AG04450 (cell line): ENCODE data around the gene OPTN. TPM values are rescaled to one million over a fixed set of nuclear protein-coding genes. Genes with fewer than 3 reads are reported as not detected.
"Not testable (repeated sequence)": the region's sequence is repeated elsewhere in the genome, so short reads cannot be mapped to it uniquely, and the experiment has no call there.

Experiments used
- CTCF ChIA-PET: fragments of 300-600, 350-600 bp; formaldehyde crosslinking; extraction: SDS; loops from one replicate; lab custom pipeline; 2022; ENCODE audit warnings: antibody characterized with exemption, inconsistent platforms; lab: Charles Lee
- POLR2A ChIA-PET: fragments of 350-600 bp; formaldehyde crosslinking; extraction: SDS; loops from one replicate; lab custom pipeline; 2021; ENCODE audit warnings: antibody characterized with exemption, inconsistent platforms; lab: Yijun Ruan, JAX
- DNase-seq: peaks from one replicate; pipeline ENCODE4 v3.0.0-alpha.2; 2011; ENCODE audit warnings: low read depth, low spot score
- H3K27ac ChIP-seq: one replicate; pipeline ENCODE4 v1.5.1; 2012; ENCODE audit warnings: low read depth, low read length, control low read depth
- H3K27me3 ChIP-seq: one replicate; pipeline ENCODE4 v1.6.0; 2012; ENCODE audit warnings: low read length; ENCODE audit not compliant: control insufficient read depth, insufficient read depth
- H3K4me3 ChIP-seq: 2 replicates; pipeline ENCODE4 v1.5.1; 2011; ENCODE audit warnings: mild to moderate bottlenecking, low read depth, low read length, control low read depth
- H3K9me3 ChIP-seq: 2 replicates; pipeline ENCODE4 v1.5.1; 2012; ENCODE audit warnings: low read length; ENCODE audit not compliant: control insufficient read depth, insufficient read depth
- CTCF ChIP-seq: IDR thresholded peaks from 2 replicates; pipeline ENCODE4 v1.5.1; 2011; ENCODE audit warnings: low read depth, low read length, control low read depth, inconsistent platforms
- polyA plus RNA-seq: library from polyadenylated mRNA; depleted of rRNA; stranded (reverse); fragments of >200 nt; gene quantifications from 2 replicates; pipeline ENCODE4 v1.2.3, GENCODE V29; 2011

The OPTN gene
- polyA plus RNA-seq, 1 experiment: 82.7 TPM

- no peak overlapping the region for H3K4me3 ChIP-seq
- no peak for DNase-seq
- H3K9me3 ChIP-seq: no peaks in the 10 kb centered on the region
- no peaks in the 10 kb centered on the region for H3K27me3 ChIP-seq
- CTCF ChIA-PET: interaction anchor here (0.6 kb wide), 1 partner anchor 941 kb away, joined by 3 read pairs; no protein-coding TSS in a partner anchor
- TF ChIP-seq CTCF: no peak
- no peak overlapping the region for H3K27ac ChIP-seq
- POLR2A ChIA-PET: no interaction called here
These were observed 7.5 kb upstream of the OPTN start for GRCh38 chr10:13092291-13093102.

GRCh38 chr10:13094082-13094481 lies 5.9 kb upstream of the OPTN start:
- DNase-seq, POLR2A ChIA-PET, H3K4me3 ChIP-seq, H3K27ac ChIP-seq, CTCF ChIA-PET, H3K27me3 ChIP-seq, H3K9me3 ChIP-seq: not testable (repeated sequence)

GRCh38 chr10:13095094-13095493 lies 4.9 kb upstream of the OPTN start:
- H3K27ac ChIP-seq: no peak overlapping the region
- no peaks in the 10 kb centered on the region for H3K9me3 ChIP-seq
- DNase-seq: no peak
- ChIA-PET CTCF (interaction anchor here (0.9 kb wide), 1 partner anchor 20 kb away, joined by 3 read pairs; no protein-coding TSS in a partner anchor), POLR2A (no interaction called here)
- TF ChIP-seq CTCF: no peak
- no peaks in the 10 kb centered on the region for H3K27me3 ChIP-seq
- H3K4me3 ChIP-seq: no peak overlapping the region

GRCh38 chr10:13095929-13096328 lies 4.0 kb upstream of the OPTN start:
- ChIA-PET POLR2A (no interaction called here), CTCF (no interaction called here)
- H3K4me3 ChIP-seq: no peak overlapping the region
- TF ChIP-seq CTCF: no peak
- DNase-seq: no peak
- no peaks in the 10 kb centered on the region for H3K9me3 ChIP-seq
- H3K27ac ChIP-seq: no peak overlapping the region
- no peaks in the 10 kb centered on the region for H3K27me3 ChIP-seq

- no peaks in the 10 kb centered on the region for H3K27me3 ChIP-seq
- H3K9me3 ChIP-seq: no peaks in the 10 kb centered on the region
- peak overlapping the region; percentile 82 for H3K27ac ChIP-seq
- peak overlapping the region; percentile 88 for H3K4me3 ChIP-seq
- POLR2A ChIA-PET: interaction anchor here (0.5 to 0.6 kb wide), 2 partner anchors 9 to 395 kb away, joined by 4 to 7 read pairs; no protein-coding TSS in a partner anchor
- no peak for DNase-seq
- CTCF ChIA-PET: interaction anchor here (0.6 to 2.5 kb wide), 29 partner anchors 11 to 903 kb away, joined by 3 to 17 read pairs (median 4); partner anchors contain the start of genes CDC123 and NUDT5
- peak; percentile 67 for TF ChIP-seq CTCF
These were observed 758 bp upstream of the OPTN start for GRCh38 chr10:13099144-13099665.
